Ovary (tissue), 3 donors: ENCODE results near the gene CKB.

Source experiments
- EP300 ChIP-seq: sonication (generic); formaldehyde crosslinking; IDR thresholded peaks from one replicate; pipeline ENCODE4 v1.6.1; 2017; ENCODE audit warnings: antibody characterized with exemption
- POLR2A ChIP-seq: fragments of 450-650 bp; IDR thresholded peaks from one replicate; pipeline ENCODE4 v1.6.1; 2017; ENCODE audit warnings: antibody characterized with exemption, mild to moderate bottlenecking, moderate library complexity
- TF ChIP-seq, protein P1 (sequence below), 3 donors: fragments of 450-650 bp in 2 of 3; fragments of 200-600 bp in 1 of 3; IDR thresholded peaks; one replicate each; pipeline versions ENCODE4 v1.5.1 to v1.8.0; 2016 to 2022; ENCODE audit warnings: antibody characterized with exemption in 3 of 3, mild to moderate bottlenecking in 1 of 3
- donor health status: DM: no; HTN: no; CAD: no.

DNA sequence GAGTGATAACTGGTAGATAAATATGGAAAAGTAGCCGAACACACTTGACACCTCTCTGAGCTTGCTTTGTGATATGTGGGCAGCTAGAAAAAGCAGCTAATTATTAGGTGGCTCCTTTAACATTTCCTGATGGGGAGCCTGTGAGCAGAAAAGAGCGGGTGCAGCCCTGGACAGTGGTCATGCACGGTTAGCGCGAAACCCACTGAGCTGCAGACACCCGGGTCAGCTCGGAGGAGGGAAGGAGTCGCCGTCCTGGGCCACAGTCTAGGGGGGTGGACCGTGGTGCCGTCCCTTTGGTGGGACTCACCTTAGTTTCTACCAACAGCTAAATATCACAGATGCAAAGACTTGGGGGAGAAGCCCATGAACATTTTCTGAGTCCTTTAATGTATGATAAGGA lies 46.8 kb upstream of the CKB start:
- TF ChIP-seq, protein P1, sequence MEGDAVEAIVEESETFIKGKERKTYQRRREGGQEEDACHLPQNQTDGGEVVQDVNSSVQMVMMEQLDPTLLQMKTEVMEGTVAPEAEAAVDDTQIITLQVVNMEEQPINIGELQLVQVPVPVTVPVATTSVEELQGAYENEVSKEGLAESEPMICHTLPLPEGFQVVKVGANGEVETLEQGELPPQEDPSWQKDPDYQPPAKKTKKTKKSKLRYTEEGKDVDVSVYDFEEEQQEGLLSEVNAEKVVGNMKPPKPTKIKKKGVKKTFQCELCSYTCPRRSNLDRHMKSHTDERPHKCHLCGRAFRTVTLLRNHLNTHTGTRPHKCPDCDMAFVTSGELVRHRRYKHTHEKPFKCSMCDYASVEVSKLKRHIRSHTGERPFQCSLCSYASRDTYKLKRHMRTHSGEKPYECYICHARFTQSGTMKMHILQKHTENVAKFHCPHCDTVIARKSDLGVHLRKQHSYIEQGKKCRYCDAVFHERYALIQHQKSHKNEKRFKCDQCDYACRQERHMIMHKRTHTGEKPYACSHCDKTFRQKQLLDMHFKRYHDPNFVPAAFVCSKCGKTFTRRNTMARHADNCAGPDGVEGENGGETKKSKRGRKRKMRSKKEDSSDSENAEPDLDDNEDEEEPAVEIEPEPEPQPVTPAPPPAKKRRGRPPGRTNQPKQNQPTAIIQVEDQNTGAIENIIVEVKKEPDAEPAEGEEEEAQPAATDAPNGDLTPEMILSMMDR (IDR thresholded peaks at IDR 0.05) = no peak
- TF ChIP-seq EP300 (no peak), POLR2A (no peak)
